CD4-positive, alpha-beta T cell treated with Interleukin-21 for 1 hour (primary cell): Measurements from ENCODE around the gene TRIM71.
"Not testable (repeated sequence)": the region's sequence is repeated elsewhere in the genome, so short reads cannot be mapped to it uniquely, and the experiment has no call there.

ENCODE experiments used
- DNase-seq: peaks from one replicate; pipeline ENCODE4 v3.0.0-alpha.2; 2020

The TRIM71 gene

GRCh38 chr3:32817558-32818228 lies at the start of gene TRIM71:
Gene TRIM71, plus strand, starts transcription at chr3:32817997. Its CDS starts 84 bp downstream, at chr3:32818081.
- no peak for DNase-seq

- DNase-seq, result no peak
Measured at GRCh38 chr3:32778389-32778788, 39.4 kb upstream of the TRIM71 start.

- no peak for DNase-seq
Measured at GRCh38 chr3:32780071-32780734, 37.6 kb upstream of the TRIM71 start.

GRCh38 chr3:32780735-32781210 lies 37.0 kb upstream of the TRIM71 start:
- no peak for DNase-seq

GRCh38 chr3:32781211-32781968 lies 36.4 kb upstream of the TRIM71 start:
- peak; percentile 55 for DNase-seq

DNA sequence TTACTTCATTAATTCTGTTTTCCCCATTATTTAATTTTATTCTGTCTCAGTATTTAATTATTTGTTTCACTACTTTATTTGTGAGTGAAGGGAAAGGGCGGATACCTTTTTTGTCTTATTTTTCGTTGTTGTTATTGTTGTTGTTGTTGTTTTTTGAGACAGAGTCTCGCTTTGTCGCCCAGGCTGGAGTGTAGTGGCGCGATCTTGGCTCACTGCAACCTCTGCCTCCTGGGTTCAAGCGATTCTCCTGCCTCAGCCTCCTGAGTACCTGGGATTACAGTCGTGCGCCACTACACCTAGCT lies 35.9 kb upstream of the TRIM71 start:
- not testable (repeated sequence) for DNase-seq

DNA sequence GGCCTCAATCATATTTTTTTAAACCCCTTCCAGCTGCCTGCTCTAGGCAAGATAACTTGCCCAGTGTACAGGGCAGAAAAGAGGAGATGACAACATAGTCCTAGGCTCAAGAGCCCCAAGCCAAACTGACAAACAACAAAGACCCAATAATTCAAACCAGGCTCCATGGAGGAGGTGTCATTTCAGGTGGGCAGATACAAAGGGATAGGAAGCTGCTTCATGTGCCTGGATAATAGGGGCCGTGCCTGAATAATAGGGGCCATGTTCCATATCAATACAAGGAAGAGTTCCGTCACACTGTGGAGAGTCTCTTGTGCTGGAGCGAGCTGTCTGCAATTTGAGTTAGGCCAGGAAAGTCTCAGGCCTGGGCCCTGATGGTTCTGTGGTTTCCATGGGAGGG lies 35.4 kb upstream of the TRIM71 start:
- no peak for DNase-seq

DNA sequence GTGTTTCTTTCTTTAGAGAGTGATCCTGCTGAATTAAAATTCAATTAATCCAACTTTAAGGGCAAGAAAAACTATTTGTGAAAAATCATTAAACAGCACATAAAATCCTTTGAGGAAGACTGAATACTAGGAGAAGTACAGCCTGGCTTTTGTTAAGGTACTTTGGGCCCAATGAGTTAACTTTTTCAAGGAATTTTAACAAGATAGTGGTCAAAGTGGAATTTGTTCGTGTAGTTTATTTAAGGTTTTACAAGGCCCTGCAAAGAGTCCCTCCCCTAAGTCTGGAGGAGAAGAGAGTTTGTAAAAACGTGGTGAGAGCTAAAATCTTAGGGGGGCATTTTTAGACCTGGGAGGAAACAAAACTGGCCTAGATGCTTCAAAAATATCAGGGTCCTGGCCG lies 26.0 kb upstream of the TRIM71 start:
- DNase-seq, result no peak

- DNase-seq, result no peak
Measured at GRCh38 chr3:32794487-32795308, 23.1 kb upstream of the TRIM71 start.

- not testable (repeated sequence) for DNase-seq
Measured at GRCh38 chr3:32796384-32796950, 21.3 kb upstream of the TRIM71 start.

DNA sequence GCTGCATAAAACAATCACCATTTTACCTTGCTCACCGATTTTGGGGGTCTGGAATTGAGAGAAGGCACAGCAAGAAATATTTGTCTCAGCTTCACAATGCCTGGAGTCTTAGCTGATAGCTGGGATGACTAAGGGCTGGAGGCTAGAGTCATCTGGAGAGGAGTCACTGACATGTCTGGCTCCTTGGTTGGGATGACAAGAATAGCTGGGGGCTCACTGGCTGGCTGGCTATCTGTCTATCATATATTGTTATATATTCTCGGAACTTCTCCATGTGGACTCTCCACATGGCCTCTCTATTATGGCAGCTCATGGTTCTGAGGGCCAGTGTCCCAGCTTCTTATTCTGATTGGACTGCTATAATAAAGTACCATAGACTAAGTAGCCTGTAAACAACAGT lies 20.0 kb upstream of the TRIM71 start:
- no peak for DNase-seq

DNA sequence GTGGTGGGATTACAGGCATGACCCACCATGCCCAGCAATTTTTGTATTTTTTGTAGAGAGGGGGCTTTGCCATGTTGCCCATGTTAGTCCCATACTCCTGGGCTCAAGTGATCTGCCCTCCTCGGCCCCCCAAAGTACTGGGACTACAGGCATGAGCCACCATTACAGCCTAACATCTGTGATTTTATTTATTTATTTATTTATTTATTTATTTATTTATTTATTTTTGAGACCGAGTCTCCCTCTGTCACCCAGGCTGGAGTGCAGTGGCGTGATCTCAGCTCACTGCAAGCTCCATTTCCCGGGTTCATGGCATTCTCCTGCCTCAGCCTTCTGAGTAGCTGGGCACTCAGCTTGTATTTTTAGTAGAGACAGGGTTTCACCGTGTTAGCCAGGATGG lies 16.4 kb upstream of the TRIM71 start:
- DNase-seq, result not testable (repeated sequence)

- no peak for DNase-seq
Measured at GRCh38 chr3:32813180-32813579, 4.6 kb upstream of the TRIM71 start.

GRCh38 chr3:32814361-32814760 lies 3.4 kb upstream of the TRIM71 start:
- no peak for DNase-seq

- no peak for DNase-seq
Measured at GRCh38 chr3:32815841-32816438, 1.9 kb upstream of the TRIM71 start.

DNA sequence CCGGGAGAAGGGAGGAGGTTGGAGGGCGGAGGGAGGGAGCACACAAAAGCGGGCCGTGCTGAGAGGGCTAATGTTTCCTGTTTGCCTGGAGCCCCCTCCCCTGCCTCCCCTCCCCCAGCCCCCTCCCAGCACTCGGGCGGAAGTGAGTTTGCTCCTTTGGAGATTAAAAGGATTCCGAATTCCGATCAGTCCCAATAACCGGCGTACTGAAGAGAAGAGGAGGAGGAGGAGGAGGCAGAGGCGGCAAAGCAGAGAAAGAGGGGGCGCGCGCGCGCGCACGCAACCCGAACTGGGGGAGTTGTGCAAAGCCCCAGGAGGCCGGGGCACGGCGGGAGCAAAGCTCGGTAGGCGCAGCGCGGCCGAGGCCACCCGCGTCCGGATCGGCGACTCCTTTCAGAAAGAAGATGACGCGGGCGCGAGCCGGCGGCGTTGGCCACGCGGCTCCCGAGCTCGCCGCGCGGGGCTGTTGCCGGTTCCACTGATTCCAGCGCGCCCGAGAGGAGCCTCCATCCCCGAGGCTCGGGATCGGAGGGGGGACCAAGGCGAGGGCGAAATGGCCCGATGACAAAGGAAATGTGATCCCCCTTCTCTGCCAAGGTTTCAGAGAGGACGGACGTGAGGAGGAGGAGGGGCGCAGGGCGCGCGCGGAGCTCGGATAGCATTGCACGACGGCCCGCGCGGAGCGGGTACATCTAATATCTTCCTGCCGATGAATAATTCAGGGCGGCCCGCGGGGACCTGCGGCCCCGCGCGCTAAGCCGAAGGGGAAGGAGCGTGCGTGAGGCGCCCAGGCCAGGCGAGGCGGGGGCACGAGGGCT lies 1.1 kb upstream of the TRIM71 start:
- no peak for DNase-seq

DNA sequence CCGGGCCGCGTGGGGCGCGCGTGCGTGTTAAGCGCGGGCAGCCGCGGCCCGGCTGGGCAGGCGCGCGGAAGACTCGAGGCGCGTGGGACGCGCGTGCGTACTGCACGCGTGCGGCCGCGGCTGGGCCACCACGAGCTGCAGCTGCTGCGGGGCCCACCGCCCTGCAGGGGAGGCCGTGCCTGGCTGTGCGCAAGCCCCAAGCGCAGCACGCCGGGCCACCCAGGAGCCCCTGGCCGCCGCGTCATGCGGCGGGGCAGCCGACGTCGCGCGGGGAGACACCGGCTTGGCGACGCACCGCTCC lies 590 bp upstream of the TRIM71 start:
- DNase-seq, result no peak

DNA sequence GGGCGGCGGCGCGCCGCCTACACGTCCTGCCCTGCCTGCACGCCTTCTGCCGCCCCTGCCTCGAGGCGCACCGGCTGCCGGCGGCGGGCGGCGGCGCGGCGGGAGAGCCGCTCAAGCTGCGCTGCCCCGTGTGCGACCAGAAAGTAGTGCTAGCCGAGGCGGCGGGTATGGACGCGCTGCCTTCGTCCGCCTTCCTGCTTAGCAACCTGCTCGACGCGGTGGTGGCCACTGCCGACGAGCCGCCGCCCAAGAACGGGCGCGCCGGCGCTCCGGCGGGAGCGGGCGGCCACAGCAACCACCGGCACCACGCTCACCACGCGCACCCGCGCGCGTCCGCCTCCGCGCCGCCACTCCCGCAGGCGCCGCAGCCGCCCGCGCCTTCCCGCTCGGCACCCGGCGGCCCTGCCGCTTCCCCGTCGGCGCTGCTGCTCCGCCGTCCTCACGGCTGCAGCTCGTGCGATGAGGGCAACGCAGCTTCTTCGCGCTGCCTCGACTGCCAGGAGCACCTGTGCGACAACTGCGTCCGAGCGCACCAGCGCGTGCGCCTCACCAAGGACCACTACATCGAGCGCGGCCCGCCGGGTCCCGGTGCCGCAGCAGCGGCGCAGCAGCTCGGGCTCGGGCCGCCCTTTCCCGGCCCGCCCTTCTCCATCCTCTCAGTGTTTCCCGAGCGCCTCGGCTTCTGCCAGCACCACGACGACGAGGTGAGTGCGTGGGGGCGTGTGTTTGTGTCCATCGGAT lies 602 bp downstream of the TRIM71 start:
- DNase-seq, result no peak

DNA sequence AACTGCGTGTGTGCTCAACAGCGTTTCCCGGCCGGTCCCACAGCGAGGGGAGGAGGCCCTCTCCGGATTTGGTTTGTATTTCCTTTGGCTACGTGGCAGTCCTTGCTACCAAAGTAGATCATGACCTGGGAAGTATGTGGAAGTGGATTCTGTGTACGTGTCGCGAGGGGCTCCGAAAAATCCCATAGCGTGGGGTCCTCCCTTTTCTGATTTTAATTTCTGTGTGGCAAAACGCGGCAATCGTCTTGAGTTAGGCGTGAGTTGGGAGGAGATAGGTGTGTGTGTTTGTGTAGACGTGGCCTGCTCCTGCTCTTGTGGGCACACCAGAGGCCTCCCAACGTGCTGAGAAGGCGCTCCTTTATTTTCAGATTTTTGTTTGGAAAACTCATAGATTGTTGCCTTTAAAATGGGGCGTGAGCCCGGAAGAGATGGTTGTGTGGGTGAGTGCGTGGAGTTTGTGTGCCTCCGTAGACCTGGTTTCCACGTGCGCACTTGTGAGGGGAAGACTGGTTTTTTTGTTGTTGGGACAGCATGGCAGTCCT lies 1.2 kb downstream of the TRIM71 start:
- no peak for DNase-seq

- DNase-seq, result no peak
Measured at GRCh38 chr3:32819551-32820348, 2.0 kb downstream of the TRIM71 start.
